Activated gamma-delta T cell treated with anti-CD3 and anti-CD28 coated beads, Interleukin-2, amount 50 U/mL, for 16 hours (primary cell): ENCODE data around the gene ERC1.

Source experiments
- DNase-seq: peaks from one replicate; pipeline ENCODE4 v3.0.0-alpha.2; 2020; ENCODE audit warnings: low read depth

ERC1 gene

DNA sequence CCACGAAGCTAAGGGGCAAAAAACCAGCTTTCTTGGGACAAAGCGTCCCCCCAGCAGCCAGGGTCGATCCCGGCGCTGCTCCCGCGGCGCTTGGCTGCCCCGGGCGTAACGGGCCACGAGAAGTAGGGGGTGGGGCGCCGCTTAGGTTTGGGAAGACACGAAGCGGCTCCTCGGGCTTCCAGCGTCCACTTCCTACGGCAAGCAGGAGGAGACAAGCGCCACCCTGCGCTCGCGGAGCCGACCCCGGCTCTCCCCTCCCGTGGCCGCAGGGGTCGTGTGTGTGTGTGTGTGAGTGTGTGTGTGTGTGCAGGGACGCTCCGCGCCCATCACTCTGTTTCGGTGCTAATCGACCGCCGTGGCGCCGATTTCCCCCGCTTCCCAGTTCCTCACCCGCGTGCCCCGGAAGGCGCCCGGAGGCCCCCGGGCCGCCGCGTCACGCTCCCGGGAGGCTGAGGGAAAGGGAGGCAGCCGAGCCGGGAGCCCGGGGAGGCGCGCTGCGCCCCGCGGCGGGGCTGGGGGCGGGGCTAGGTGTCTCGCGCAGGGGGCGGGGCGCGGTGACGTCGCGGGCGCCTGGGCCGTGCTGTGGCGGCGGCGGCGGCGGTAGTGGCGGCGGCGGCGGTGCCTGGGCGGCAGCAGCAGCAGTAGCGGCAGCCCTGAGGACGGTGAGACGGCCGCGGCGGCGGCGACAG, at the start of gene ERC1:
TSS of gene ERC1 (plus strand) at position 563 of the 689 bp plus-strand sequence. CDS start 36,681 bp downstream, outside the sequence.
- DNase-seq: peak; percentile 70

DNA sequence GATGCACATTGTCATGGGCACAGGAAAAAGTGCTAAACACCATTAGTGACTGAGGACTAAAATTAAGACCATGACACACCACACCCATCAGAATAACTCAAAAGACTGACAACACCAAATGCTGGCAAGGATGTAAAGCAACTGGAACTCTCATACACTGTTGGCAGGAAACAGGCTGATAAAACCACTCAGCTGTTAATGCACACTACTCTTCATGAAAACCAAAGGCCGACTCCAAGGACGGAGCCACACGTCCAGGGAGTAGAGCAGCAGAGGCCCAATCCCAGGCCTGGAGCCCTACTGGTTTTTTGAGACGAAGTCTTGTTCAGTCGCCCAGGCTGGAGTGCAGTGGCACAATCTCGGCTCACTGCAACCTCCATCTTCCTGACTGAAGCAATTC, 48.0 kb upstream of the ERC1 start:
- no peak for DNase-seq

DNA sequence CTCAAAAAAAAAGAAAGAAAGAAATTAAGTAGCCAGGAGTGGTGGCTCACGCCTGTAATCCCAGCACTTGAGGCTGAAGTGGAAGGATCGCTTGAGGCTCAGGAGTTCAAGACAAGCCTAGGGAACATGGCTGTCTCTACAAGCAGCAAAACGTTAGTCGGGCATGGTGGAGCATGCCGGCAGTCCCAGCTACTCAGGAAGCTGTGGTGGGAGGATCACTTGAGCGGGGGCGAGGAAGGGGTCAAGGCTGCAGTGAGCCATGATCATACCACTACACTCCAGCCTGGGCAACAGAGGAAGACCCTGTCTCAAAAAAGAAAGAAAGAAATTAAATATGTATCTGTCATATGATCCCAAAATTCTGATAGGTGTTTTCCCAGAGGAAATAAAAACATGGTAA, 46.8 kb upstream of the ERC1 start:
- no peak for DNase-seq

DNA sequence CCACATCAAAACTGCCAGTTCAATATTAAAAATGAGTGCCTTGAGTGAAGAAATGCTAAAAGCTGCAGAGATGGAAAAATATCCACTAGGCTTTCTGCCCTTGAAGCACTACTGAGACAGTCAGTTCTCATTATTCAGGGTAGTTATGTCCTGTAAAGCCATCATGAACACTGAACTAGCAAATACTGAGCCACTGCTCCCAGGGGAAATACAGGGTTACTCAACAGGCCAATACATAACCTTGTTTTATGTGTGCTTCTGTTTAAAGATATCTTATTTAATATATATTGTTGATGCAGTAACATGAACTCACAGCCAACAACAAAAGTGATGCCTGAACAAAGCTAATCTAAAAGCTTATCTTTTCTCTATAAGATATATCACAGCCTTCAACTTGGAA, 44.8 kb upstream of the ERC1 start:
- no peak for DNase-seq

DNA sequence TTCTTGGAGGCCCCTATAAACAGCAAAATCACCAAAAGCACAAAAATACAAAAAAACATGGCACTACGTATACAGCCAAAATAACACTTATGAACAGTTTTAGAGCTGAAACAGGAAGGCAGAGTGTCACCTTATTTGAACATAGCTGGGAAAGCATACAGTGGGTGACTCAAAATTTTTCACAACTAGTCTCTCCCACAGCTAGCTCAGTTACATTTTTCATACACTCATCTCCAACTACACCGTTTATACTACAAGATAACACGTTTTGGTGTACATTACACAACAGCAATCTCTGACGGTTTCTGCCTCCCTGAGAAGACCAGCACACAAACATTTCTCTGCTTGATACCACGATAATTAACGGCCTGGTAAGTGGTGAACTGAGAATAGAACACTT, 44.4 kb upstream of the ERC1 start:
- no peak for DNase-seq

DNA sequence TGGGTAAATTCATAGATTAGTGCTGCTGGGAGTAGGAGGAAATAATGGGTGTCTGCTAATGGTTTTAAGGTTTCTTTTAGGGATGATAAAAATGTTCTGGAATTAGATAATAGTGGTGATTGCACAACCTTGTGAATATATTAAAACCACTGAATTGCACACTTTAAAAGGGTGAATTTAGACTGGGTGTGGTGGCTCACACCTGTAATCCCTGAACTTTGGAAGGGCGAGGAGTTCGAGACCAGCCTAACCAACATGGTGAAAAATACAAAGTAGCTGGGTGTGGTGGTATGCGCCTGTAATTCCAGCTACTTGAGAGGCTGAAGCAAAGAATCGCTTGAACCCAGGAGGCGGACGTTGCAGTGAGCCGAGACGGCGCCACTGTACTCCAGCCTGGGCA, 42.8 kb upstream of the ERC1 start:
- no peak for DNase-seq

DNA sequence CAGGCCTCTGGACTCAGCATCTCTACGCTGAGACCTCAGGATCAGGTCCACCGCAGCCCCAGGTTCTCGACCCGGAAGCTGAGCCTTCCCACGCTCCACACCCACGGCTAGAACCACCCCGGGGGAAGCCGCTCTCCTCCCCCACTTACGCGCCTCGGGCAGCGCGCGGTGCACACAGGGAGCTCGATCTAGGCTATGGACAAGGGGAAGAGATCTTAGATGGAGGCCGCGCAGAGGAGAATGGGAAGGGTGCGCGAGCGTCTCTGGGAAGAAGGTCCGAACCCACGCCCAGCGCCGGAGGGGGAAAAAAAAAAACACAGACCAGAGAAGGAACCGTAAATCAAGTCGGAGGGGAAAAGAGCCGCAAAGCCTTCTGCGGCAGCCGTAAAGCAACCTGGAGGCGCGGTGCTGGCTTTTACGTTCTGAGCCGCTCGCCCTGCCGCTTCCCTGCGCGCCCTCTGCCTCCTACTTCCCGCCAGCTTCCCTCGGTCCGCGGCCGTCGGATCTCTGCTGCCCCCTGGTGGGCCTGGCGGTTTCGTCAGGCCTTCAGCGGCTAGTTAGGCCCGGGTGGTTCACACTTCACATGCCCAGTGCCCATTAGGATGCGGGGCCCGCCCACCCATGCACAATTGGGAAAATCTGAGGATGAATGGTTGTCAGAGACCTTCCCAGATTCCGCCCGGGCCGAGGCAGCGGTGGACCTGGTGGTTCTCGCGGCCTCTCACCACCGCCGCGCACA, 41.4 kb upstream of the ERC1 start, which contains the start of gene RAD52:
TSS of gene RAD52 (minus strand) at position 242 of the 739 bp plus-strand sequence. CDS start 16,636 bp downstream, outside the sequence.
- DNase-seq: peak; percentile 97

DNA sequence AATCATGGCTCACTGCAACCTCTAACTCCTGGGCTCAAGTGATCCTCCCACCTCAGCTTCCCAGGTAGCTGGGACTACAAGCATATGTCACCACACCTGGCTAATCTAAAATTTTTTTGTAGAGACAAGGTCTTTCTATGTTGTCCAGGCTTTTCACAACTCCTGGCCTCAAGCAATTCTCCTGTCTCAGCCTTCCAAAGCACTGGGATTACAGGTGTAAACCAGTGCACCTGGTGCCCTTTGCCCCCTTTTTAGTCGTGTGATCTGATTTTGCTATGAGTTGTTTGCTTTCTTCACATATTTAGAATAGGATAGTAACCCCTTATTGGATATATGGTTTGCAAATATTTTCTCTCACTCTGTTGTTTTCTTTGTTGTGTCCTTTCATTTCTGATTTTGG, 39.8 kb upstream of the ERC1 start:
- DNase-seq: no peak

DNA sequence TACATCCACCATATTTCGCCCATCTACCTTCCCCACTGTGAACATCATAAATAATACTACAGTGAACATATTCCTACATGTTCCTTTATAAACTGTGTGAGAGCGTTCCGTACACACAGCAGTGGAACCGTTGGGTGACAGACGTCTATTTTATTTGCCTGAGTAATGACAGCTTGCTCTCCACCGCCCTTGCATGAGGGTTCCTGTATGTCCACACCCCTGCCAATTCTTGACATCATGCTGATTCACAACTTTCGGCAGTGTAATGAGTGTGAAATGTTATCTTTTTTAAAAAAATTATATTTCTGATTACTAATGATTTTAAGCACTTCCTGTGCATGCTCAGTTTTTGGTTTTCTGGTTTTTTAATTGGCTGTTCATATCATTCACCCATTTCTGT, 37.2 kb upstream of the ERC1 start:
- no peak for DNase-seq

DNA sequence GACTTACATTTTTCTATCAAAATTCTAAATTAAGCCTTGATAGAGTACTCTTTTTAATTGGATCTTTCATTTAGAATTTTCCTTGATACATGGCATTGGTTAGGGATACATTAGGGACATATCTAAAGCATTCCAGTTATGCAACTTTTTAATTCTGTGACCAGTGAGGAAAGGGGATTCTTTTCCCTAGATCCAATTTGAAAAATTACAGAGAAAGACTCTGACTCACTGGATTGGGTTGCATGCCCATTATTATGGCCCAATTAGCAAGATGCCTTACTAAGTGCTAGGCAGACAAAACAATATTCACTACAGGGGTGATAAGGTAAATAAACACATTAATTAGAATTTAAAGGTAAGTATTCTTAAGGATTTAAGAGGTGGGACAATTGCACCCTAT, 36.3 kb upstream of the ERC1 start:
- DNase-seq: no peak

DNA sequence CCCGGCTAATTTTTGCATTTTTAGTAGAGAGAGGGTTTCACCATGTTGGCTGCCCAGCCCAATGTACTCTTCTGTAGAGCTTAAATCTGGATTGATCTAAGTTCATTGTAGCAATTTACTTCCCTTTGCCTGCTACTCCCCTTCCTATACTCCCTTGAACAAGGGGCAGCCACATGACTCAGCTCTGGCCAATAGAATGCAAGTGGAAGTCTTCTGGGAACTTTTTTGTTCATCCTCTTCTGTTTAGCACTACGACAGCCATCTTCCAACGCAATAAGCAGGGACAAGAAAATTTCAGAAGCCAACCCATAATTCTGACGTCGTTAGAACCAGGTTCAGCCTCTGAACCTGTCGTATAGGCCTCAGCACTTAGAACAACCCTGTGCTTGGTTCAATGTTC, 35.1 kb upstream of the ERC1 start:
- no peak for DNase-seq

DNA sequence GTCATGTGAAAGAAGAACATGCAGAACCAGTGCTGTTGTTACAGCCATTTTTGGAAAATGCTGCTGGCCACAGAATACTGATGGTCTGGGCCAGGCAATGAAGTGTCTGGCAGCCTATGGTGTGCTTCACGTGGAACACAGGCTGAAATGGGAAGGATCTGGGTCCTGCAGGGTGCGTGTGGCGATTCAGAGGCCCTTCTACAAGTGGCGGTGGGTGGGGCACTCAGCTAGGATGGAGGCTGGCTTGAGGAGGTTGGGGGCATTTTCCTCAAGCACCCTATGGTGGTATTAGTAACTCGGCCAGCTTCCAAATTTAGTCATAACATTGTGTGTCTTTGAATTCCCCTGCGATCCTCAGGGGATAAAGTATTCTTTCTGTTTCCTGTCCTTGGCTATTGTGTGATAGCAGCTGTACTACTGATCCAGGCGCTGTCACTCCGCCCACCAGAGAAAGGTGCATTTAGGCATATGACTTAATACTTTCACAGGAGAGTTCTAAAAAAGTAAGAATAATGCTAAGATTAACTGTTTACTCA, 32.4 kb upstream of the ERC1 start:
- DNase-seq: no peak

DNA sequence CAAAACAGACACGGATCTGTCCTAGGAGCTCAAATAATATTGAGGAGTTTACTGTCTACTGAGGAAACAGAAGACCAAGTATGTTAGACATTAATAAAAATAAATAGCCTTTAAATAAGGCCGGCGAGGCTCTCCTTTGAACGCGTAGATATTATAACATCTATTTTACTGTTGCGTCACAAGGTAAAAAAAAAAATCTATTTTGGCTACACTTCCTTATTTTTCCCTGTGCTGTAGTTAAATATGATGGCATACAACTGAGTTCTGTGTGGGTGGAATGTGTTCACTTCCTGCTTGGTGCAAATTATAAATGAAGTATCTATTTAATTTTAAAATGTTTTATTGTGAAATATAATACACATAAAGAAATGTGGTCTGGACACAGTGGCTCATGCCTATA, 24.3 kb upstream of the ERC1 start:
- no peak for DNase-seq

DNA sequence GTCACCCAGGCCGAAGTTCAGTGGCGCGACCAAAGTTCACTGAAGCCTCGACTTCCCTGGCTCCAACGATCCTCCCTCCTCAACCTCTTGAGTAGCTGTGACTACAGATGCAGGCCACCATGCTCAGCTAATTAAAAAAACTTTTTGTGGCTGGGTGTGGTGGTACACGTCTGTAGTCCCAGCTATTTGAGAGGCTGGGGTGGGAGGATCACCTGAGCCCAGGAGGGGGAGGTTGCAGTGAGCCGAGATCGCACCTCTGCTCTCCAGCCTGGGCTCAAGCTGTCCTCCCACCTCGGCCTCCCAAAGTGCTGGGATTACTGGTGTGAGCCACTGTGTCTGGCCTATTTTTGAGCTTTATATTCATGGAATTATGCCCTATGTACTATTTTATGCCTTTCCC, 23.4 kb upstream of the ERC1 start:
- DNase-seq: no peak

DNA sequence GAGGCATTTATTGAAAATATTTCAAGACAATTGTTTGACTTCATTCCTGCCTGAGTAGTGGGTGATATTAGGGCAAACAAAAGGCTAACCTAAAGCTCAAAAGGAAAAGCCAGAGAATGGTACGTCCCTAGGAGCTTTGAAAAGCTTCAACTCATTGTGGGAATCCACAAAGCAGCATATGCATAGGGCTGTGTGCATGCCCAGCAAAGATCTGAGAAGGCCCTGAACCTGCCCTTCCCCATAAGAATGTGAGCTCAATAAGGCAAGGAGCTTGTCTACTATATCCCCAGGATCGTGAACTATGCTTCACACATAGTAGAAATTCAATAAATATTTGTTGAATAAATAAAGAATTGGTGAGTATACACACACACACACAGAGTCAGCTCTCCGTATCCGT, 22.5 kb upstream of the ERC1 start:
- no peak for DNase-seq

DNA sequence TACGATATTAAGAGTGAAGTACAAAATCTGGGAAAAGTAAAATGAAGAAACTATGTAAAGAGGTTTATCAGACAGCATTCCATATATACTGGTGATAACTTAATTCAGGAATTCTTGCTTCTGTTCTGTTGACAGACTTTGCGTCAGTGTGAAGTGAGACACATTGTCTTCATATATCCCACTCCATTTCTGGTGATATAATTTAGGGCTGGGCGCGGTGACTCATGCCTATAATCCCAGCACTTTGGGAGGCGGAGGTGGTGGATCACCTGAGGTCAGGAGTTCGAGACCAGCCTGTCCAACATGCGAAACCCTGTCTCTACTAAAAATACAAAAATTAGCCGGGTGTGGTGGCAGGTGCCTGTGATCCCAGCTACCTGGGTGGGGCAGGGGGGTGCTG, 21.2 kb upstream of the ERC1 start:
- DNase-seq: no peak

DNA sequence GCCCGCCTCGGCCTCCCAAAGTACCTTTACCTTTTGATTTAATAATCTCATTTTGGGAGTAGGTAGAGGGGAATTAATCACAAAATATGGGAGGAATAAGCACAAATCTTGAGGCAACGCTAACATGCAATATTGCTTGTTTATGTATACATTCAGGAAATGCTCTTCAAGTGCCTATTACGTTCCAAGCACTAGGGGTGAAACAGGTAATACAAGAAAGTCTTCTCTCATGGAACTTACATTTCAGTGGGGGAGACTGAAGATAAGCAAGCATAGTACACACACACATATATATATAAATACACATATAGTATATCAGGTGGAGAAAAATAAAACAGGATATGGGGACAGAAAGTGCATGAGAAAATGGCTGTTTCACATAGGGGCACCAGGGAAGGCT, 19.0 kb upstream of the ERC1 start:
- DNase-seq: no peak

DNA sequence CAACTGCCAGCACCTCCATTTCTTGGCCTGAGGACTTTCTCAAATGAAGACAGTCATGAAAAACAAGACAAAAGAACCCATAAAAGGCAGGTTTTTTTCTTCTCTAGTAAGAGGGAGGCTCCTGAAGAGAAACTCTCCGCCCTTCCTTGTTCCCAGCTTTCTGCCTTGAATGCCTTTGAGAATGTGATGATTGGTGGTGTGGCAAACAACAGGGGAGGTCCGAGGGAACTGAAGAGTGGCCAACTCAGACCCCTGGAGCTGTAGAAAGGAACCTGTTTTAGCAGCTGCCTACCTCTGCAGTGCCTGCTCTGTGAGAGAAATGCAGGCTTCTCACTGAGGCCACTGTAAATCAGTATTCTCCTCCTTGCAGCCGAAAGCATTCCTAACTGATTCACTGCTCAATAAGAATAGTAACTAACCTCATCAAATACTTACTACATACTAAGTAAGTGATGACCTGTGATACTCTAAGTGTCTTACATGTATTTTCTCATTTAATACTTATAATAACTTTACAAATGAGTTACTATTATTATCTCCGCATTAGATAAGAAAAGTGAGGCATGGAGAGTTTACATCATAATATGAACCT, 16.7 kb upstream of the ERC1 start:
- DNase-seq: no peak

DNA sequence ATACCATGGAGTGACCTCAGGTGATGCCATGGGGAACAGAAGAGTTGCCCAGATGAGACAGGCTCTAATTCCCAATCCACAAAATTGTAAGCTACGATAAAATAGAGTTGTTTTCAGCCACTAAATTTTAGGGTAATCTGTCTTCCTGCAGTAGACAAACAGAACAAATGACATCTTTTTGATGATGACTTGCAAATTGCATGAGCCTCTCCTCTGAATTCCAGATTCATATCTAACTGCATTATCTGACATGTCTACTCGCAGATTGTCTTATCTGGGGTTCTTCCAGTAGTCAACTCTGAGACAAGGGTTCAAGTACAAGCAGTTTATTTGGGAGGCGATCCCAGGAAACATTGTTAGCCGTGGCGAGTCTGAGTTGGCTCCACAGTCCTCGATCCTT, 14.4 kb upstream of the ERC1 start:
- DNase-seq: no peak

DNA sequence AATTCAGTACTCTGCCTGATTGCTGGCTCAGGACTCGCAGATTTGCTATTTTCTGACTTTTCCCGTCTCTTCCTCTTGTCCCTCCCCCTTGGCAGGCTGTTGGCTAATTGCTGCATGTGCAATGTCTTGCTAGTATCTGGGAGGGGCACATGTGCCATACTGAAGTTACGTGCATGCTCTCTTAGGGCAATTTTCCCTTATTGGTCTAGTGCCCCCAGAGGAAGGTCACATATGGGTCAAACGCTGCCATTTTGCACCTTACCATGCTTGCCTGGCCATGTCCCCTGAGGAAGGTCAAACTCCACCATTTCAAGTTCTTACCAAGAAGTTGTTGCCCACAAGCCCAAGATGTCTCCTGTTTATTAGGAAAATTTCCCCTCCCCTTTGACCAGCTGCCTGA, 13.9 kb upstream of the ERC1 start:
- no peak for DNase-seq

DNA sequence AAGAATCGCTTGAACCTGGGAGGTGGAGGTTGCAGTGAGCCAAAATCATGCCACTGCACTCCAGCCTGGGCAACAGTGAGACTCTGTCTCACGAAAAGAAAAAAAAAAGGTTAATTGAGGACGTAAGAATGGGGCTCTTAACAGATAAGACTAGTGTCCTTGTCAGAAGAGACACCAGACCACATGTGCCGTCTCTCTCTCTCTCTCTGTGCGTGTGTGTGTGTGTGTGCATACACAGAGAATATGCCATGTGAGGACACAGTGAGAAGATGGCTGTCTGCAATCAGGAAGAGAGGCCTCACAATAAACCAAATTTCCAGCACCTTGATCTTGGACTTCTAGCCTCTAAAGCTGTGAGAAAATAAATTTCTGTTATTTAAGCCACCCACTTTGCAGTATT, 11.7 kb upstream of the ERC1 start:
- DNase-seq: no peak

DNA sequence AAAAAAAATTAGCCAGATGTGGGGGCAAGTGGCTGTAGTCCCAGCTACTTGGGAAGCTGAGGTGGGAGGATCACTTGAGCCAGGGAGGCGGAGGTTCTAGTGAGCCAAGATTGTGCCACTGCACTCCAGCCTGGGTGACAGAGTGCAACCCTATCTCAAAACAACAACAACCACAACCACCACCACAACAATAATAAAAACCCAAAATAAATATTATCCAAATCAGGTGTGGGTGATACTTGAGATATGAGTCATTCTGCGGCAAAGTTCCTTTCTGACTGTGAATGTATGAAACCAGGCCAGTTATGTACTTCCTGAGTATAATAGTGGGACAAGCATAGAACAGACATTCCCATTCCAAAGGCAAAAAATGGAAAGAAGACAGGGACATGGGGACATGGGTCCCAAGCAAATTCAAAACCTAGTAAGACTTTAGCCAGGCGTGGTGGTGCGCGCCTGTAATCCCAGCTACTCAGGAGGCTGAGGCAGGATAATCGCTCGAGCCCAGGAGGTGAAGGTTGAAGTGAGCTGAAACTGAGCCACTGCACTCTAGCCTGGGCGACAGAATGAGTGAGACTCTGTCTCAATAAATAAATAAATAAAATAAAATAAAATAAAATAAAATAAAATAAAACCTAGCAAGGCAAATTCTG, 9.7 kb upstream of the ERC1 start:
- DNase-seq: no peak

DNA sequence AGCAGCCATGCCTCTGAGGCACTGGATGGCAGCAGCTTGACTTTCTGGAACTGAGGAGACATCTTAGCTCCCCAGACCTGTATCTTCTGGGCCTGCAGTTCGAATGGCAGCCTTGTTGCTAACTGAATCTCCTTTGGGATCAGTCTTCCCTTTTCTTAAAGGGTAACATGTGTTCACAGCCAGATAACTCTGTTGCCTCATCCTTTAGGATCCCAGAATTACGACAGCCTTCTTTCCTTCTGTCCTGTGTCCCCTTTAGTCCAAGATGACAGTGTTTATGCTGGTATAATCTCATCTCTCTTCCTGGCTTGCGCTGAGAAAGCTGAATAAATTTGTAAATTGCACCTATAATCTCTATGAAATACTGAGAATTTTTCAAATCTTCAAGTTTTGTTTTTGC, 9.1 kb upstream of the ERC1 start:
- no peak for DNase-seq
